HG03135 (cell line): ENCODE results near the gene ISCU.

ENCODE experiments used
- ATAC-seq: cut with Tn5 transposase; IDR thresholded peaks from one replicate; pipeline ENCODE4 v1.9.1; 2021; ENCODE audit warnings: mild to moderate bottlenecking, moderate library complexity; ENCODE audit not compliant: unreplicated experiment

Gene ISCU

GRCh38 chr12:108562348-108563135 is at the start of gene ISCU:
Gene ISCU (plus strand): TSS chr12:108562596. CDS start chr12:108562623, 27 bp downstream.
- ATAC-seq: peak; percentile 51

GRCh38 chr12:108514468-108514972 is 47.9 kb upstream of the ISCU start:
- ATAC-seq: no peak

GRCh38 chr12:108514973-108515814 is 47.2 kb upstream of the ISCU start, which contains the start of gene FICD:
Gene FICD (plus strand): TSS chr12:108515277. CDS start chr12:108516973, 1,696 bp downstream.
- peak; percentile 85 for ATAC-seq

- no peak for ATAC-seq
These were observed 46.5 kb upstream of the ISCU start for GRCh38 chr12:108515916-108516315.

GRCh38 chr12:108516511-108517275 is 45.7 kb upstream of the ISCU start:
- no peak for ATAC-seq

GRCh38 chr12:108517288-108518100 is 44.9 kb upstream of the ISCU start:
- no peak for ATAC-seq

GRCh38 chr12:108518101-108518715 is 44.2 kb upstream of the ISCU start:
- ATAC-seq: no peak

- no peak for ATAC-seq
These were observed 43.5 kb upstream of the ISCU start for GRCh38 chr12:108518716-108519496.

GRCh38 chr12:108519558-108519957 is 42.8 kb upstream of the ISCU start:
- no peak for ATAC-seq

- ATAC-seq: no peak
These were observed 39.0 kb upstream of the ISCU start for GRCh38 chr12:108523365-108523764.

GRCh38 chr12:108525681-108526080 is 36.7 kb upstream of the ISCU start:
- ATAC-seq: no peak

- no peak for ATAC-seq
These were observed 35.8 kb upstream of the ISCU start for GRCh38 chr12:108526482-108527165.

- ATAC-seq: no peak
These were observed 35.3 kb upstream of the ISCU start for GRCh38 chr12:108527166-108527496.

- no peak for ATAC-seq
These were observed 32.2 kb upstream of the ISCU start for GRCh38 chr12:108530161-108530560.

GRCh38 chr12:108531929-108532848 is 30.2 kb upstream of the ISCU start:
- ATAC-seq: no peak

- ATAC-seq: no peak
These were observed 24.2 kb upstream of the ISCU start for GRCh38 chr12:108538146-108538545.

- no peak for ATAC-seq
These were observed 23.7 kb upstream of the ISCU start for GRCh38 chr12:108538616-108539195.
